Esophagus squamous epithelium (tissue), 4 donors: ENCODE results near the gene MYO1D.

Source experiments
- POLR2A ChIP-seq, 4 donors: fragments of 450-650 bp; IDR thresholded peaks; one replicate each; pipeline ENCODE4 v1.6.1; 2017; ENCODE audit warnings: antibody characterized with exemption in 4 of 4, mild to moderate bottlenecking in 4 of 4, moderate library complexity in 3 of 4
- TF ChIP-seq, protein P1 (sequence below), 6 experiments: fragments of 450-650 bp in 4 of 6; fragments of 200-600 bp in 2 of 6; sonication (generic) in 2 of 6; IDR thresholded peaks; one replicate each; pipeline ENCODE4 v1.5.1; 2016 to 2019; ENCODE audit warnings: antibody characterized with exemption in 6 of 6, mild to moderate bottlenecking in 4 of 6, moderate library complexity in 4 of 6

DNA sequence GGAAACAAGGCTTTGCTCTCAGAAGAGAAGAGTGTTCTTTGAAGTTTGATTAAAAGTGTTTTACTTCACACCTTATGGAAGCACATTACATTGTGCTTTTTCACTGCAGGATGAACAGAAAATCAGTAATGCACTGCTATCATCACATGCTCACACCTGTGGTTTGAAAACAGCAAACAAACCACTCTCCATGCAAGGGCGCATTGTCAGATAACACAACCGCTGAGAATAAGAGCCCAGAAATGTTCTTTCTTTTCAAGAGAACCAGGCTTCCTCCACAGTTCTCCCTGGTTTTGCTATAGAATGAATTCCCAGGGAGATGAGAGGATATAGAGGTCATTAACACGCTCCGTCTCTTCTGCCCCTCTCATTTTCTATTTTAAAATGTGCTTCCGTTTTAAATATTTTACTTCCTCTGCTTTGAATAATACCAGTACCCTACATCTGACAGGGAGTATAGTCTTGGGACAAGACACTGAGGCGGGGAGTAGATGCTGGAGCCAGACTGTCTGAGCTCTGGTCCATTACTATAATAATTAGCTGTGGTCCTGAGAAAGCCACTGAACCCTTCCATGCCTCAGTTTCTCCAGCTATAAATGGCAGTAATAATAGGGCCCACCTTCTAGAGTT lies 318.5 kb downstream of the MYO1D start:
- TF ChIP-seq POLR2A (IDR thresholded peaks at IDR 0.05), result no peak
- TF ChIP-seq, protein P1, sequence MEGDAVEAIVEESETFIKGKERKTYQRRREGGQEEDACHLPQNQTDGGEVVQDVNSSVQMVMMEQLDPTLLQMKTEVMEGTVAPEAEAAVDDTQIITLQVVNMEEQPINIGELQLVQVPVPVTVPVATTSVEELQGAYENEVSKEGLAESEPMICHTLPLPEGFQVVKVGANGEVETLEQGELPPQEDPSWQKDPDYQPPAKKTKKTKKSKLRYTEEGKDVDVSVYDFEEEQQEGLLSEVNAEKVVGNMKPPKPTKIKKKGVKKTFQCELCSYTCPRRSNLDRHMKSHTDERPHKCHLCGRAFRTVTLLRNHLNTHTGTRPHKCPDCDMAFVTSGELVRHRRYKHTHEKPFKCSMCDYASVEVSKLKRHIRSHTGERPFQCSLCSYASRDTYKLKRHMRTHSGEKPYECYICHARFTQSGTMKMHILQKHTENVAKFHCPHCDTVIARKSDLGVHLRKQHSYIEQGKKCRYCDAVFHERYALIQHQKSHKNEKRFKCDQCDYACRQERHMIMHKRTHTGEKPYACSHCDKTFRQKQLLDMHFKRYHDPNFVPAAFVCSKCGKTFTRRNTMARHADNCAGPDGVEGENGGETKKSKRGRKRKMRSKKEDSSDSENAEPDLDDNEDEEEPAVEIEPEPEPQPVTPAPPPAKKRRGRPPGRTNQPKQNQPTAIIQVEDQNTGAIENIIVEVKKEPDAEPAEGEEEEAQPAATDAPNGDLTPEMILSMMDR (IDR thresholded peaks at IDR 0.05), result no peak
